DOHH2 (cell line): Measurements from ENCODE around the gene KANSL3.

Source experiments
- H3F3A ChIP-seq: fragments of 200-600 bp; sonication (generic), shearing (Covaris generic); 2 replicates; pipeline ENCODE4 v1.6.0; 2016; ENCODE audit warnings: antibody characterized with exemption, mild to moderate bottlenecking; ENCODE audit not compliant: control insufficient read depth, insufficient read depth
- H3K27ac ChIP-seq: fragments of 200-600 bp; sonication (generic); 2 replicates; pipeline ENCODE4 v1.5.1; 2014; ENCODE audit warnings: low read depth, mild to moderate bottlenecking, low read length, moderate library complexity
- H3K27me3 ChIP-seq: fragments of 200-600 bp; sonication (generic); 2 replicates; pipeline ENCODE4 v1.6.1; 2014; ENCODE audit warnings: mild to moderate bottlenecking, low read length, mixed read lengths; ENCODE audit not compliant: control insufficient read depth
- H3K36me3 ChIP-seq: fragments of 200-600 bp; sonication (generic); 2 replicates; pipeline ENCODE4 v1.6.1; 2014; ENCODE audit warnings: mild to moderate bottlenecking, low read length, moderate library complexity, mixed read lengths; ENCODE audit not compliant: control insufficient read depth
- H3K4me1 ChIP-seq: fragments of 200-600 bp; sonication (generic); 2 replicates; pipeline ENCODE4 v1.6.1; 2014; ENCODE audit warnings: mild to moderate bottlenecking, low read length, mixed read lengths; ENCODE audit not compliant: control insufficient read depth
- H3K4me2 ChIP-seq: fragments of 200-600 bp; sonication (generic); 2 replicates; pipeline ENCODE4 v1.6.0; 2014; ENCODE audit warnings: mild to moderate bottlenecking, low read length, moderate library complexity
- H3K4me3 ChIP-seq: fragments of 200-600 bp; sonication (generic); 2 replicates; pipeline ENCODE4 v1.5.1; 2014; ENCODE audit warnings: mild to moderate bottlenecking, low read length, mixed read lengths
- H3K79me2 ChIP-seq: fragments of 200-600 bp; sonication (generic); 2 replicates; pipeline ENCODE4 v1.6.1; 2014; ENCODE audit warnings: mild to moderate bottlenecking, low read length, mixed read lengths; ENCODE audit not compliant: control insufficient read depth
- H3K9me2 ChIP-seq: fragments of 200-600 bp; sonication (generic); replicated peaks from 2 replicates; pipeline ENCODE4 v1.6.1; 2014; ENCODE audit warnings: mild to moderate bottlenecking, low read length, mixed read lengths; ENCODE audit not compliant: control insufficient read depth
- H3K9me3 ChIP-seq: fragments of 200-600 bp; sonication (generic); 2 replicates; pipeline ENCODE4 v1.6.1; 2014; ENCODE audit warnings: antibody characterized with exemption, low read length, mixed read lengths; ENCODE audit not compliant: control insufficient read depth, insufficient read depth
- H4K20me1 ChIP-seq: fragments of 200-600 bp; sonication (generic); 2 replicates; pipeline ENCODE4 v1.6.0; 2014; ENCODE audit warnings: low read depth, mild to moderate bottlenecking, antibody characterized with exemption, low read length, moderate library complexity; ENCODE audit not compliant: control insufficient read depth, insufficient read depth
- CTCF ChIP-seq: fragments of 200-600 bp; sonication (generic); IDR thresholded peaks from one replicate; pipeline ENCODE4 v1.5.1; 2014; ENCODE audit warnings: antibody characterized with exemption, mild to moderate bottlenecking, low read depth, low read length; ENCODE audit not compliant: poor library complexity, severe bottlenecking
- EZH2phosphoT487 ChIP-seq: fragments of 200-600 bp; sonication (generic); IDR thresholded peaks from 2 replicates; pipeline ENCODE4 v1.6.1; 2017; ENCODE audit warnings: borderline replicate concordance, mild to moderate bottlenecking, antibody characterized with exemption, low read length, moderate library complexity, mixed read lengths

The KANSL3 gene

GRCh38 chr2:96552315-96553175 lies 85.6 kb downstream of the KANSL3 start:
- Histone ChIP-seq H3K9me2 (no peaks in the 10 kb centered on the region), H3K4me3 (no peak overlapping the region), H3K79me2 (no peaks in the 10 kb centered on the region), H3K27ac (no peak overlapping the region), H3K4me2 (no peak overlapping the region), H3K36me3 (no peaks in the 10 kb centered on the region), H3K9me3 (no peaks in the 10 kb centered on the region), H3F3A (no peaks in the 10 kb centered on the region), H4K20me1 (no peaks in the 10 kb centered on the region), H3K4me1 (peaks cover 6% of the 10 kb centered on the region), H3K27me3 (no peaks in the 10 kb centered on the region)
- no peak for TF ChIP-seq EZH2phosphoT487
- TF ChIP-seq CTCF = no peak

- Histone ChIP-seq H3K79me2 (no peaks in the 10 kb centered on the region), H3F3A (no peaks in the 10 kb centered on the region), H3K36me3 (no peaks in the 10 kb centered on the region), H3K27ac (no peak overlapping the region), H4K20me1 (no peaks in the 10 kb centered on the region), H3K9me3 (no peaks in the 10 kb centered on the region), H3K4me3 (no peak overlapping the region), H3K9me2 (no peaks in the 10 kb centered on the region), H3K4me1 (peaks cover 6% of the 10 kb centered on the region), H3K27me3 (no peaks in the 10 kb centered on the region), H3K4me2 (no peak overlapping the region)
- TF ChIP-seq CTCF = no peak
- no peak for TF ChIP-seq EZH2phosphoT487
Observed at GRCh38 chr2:96551605-96552314, 86.4 kb downstream of the KANSL3 start.

- Histone ChIP-seq H3K4me2 (no peak overlapping the region), H4K20me1 (no peaks in the 10 kb centered on the region), H3K4me3 (no peak overlapping the region), H3K36me3 (no peaks in the 10 kb centered on the region), H3F3A (no peaks in the 10 kb centered on the region), H3K9me2 (no peaks in the 10 kb centered on the region), H3K4me1 (peaks cover 6% of the 10 kb centered on the region), H3K79me2 (no peaks in the 10 kb centered on the region), H3K9me3 (no peaks in the 10 kb centered on the region), H3K27ac (no peak overlapping the region), H3K27me3 (no peaks in the 10 kb centered on the region)
- TF ChIP-seq CTCF (no peak), EZH2phosphoT487 (no peak)
Observed at GRCh38 chr2:96550787-96551604, 87.1 kb downstream of the KANSL3 start.
